SJCRH30 (cell line): Measurements from ENCODE around the gene GSAP. TPM values are rescaled to one million over a fixed set of nuclear protein-coding genes. Genes with fewer than 3 reads are reported as not detected.
A peak's percentile ranks its signal among the peaks of the same experiment; 100 is the strongest.

Experiments used
- DNase-seq, 2 experiments: peaks; one replicate each; pipeline ENCODE4 v3.0.0-alpha.2; 2015 to 2020
- H3K27ac ChIP-seq: fragments of 250-450 bp; sonication (Bioruptor Pico); 2 replicates; pipeline ENCODE4 v1.5.1; 2020; ENCODE audit warnings: mild to moderate bottlenecking, moderate library complexity
- H3K27me3 ChIP-seq: fragments of 250-450 bp; sonication (Bioruptor Pico); 2 replicates; pipeline ENCODE4 v1.5.1; 2020; ENCODE audit warnings: mild to moderate bottlenecking, moderate library complexity
- H3K36me3 ChIP-seq: fragments of 250-450 bp; sonication (Bioruptor Pico); 2 replicates; pipeline ENCODE4 v1.5.1; 2020; ENCODE audit warnings: mild to moderate bottlenecking, moderate library complexity
- H3K4me1 ChIP-seq: fragments of 250-450 bp; sonication (Bioruptor Pico); 2 replicates; pipeline ENCODE4 v1.5.1; 2020; ENCODE audit warnings: mild to moderate bottlenecking, moderate library complexity
- H3K4me3 ChIP-seq: fragments of 250-450 bp; sonication (Bioruptor Pico); 2 replicates; pipeline ENCODE4 v1.5.1; 2020; ENCODE audit warnings: mild to moderate bottlenecking, moderate library complexity
- H3K9me3 ChIP-seq: fragments of 250-450 bp; sonication (Bioruptor Pico); replicated peaks from 2 replicates; pipeline ENCODE4 v1.5.1; 2020; ENCODE audit warnings: mild to moderate bottlenecking, moderate library complexity
- total RNA-seq: library from RNA; depleted of rRNA; stranded (reverse); fragments of >200 nt; shearing (Covaris generic); gene quantifications from 2 replicates; pipeline ENCODE4 v1.2.3, GENCODE V29; 2014; rRNA removed

The GSAP gene
- total RNA-seq, 1 experiment from 2014 or later: not detected

- peaks cover 14% of the 10 kb centered on the region for H3K4me1 ChIP-seq
- H3K27ac ChIP-seq: no peak overlapping the region
- peaks cover 4% of the 10 kb centered on the region; the same call in 1 of the 2 replicates for H3K9me3 ChIP-seq
- no peaks in the 10 kb centered on the region for H3K27me3 ChIP-seq
- DNase-seq: no peak
- no peak overlapping the region for H3K4me3 ChIP-seq
- no peaks in the 10 kb centered on the region for H3K36me3 ChIP-seq
Measured at GRCh38 chr7:77269360-77270093, 146.6 kb downstream of the GSAP start.

GRCh38 chr7:77266291-77266794 lies 149.8 kb downstream of the GSAP start:
- Histone ChIP-seq H3K4me3 (no peak overlapping the region), H3K27ac (no peak overlapping the region), H3K9me3 (peaks cover 4% of the 10 kb centered on the region; the same call in 1 of the 2 replicates), H3K27me3 (no peaks in the 10 kb centered on the region), H3K4me1 (peaks cover 14% of the 10 kb centered on the region), H3K36me3 (no peaks in the 10 kb centered on the region)
- peak; percentile 14 to 37 for DNase-seq

DNA sequence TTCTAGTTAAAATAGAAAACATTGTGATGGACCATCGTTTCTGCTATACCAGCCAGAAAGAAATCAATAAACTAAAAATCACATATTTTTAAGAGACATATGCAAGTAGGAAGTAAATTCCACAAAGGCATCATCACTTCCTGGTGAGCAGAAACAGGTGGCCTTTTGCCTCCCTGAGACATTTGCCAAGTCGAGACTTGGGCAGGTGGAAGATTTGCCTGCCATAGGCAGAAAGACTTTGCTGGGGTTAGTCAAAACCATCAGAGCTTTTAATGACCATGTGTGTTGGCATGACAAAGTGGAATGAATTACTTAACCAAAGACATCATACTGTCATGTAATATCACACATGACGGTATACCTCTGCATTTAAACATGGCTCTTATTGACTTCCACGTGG lies 150.5 kb downstream of the GSAP start:
- Histone ChIP-seq H3K27me3 (no peaks in the 10 kb centered on the region), H3K4me1 (peaks cover 14% of the 10 kb centered on the region), H3K4me3 (no peak overlapping the region), H3K9me3 (peaks cover 4% of the 10 kb centered on the region; the same call in 1 of the 2 replicates), H3K36me3 (no peaks in the 10 kb centered on the region), H3K27ac (no peak overlapping the region)
- peak; percentile 22 to 24 for DNase-seq

DNA sequence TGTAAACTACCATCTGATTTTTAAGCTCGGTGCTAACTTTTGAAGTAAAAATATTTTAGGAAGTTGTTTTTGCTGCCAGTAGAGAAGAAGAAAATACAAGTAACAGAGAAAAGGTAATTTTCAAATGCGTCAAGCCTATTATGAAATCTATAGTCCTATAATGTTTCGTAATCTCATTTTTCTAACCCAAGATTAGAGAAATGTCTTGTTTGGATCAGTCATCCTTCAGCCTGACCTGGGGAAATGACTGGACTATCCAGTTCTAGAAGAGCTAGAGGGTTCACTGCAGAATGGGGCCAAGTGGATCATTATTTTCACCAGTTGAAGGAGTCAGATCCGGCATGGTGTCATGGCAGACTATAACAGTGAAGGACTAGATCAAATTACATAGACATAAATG lies 153.8 kb downstream of the GSAP start:
- Histone ChIP-seq H3K4me3 (no peak overlapping the region), H3K27ac (no peak overlapping the region), H3K36me3 (no peaks in the 10 kb centered on the region), H3K9me3 (no peaks in the 10 kb centered on the region), H3K4me1 (peaks cover 14% of the 10 kb centered on the region), H3K27me3 (no peaks in the 10 kb centered on the region)
- DNase-seq: no peak

Other genes with a start within 250 kb of the GSAP start
- gene FGL2, start 216.5 kb downstream of the GSAP start, total RNA-seq: 1.3 and 1.5 TPM in 2 replicates
- gene PTPN12, start 120.9 kb upstream of the GSAP start, total RNA-seq: 37.5 and 47.0 TPM in 2 replicates